ENCODE data around the gene PINLYP.
A peak's percentile ranks its signal among the peaks of the same experiment; 100 is the strongest.

Gene PINLYP

GRCh38 chr19:43594081-43594697, 18.6 kb downstream of the PINLYP start:
- no peak for DNase-seq (ENCODE audit: extremely low spot score)
- no peak for TF ChIP-seq ELF4 (IDR thresholded peaks at IDR 0.05)
- TF ChIP-seq, protein P1, sequence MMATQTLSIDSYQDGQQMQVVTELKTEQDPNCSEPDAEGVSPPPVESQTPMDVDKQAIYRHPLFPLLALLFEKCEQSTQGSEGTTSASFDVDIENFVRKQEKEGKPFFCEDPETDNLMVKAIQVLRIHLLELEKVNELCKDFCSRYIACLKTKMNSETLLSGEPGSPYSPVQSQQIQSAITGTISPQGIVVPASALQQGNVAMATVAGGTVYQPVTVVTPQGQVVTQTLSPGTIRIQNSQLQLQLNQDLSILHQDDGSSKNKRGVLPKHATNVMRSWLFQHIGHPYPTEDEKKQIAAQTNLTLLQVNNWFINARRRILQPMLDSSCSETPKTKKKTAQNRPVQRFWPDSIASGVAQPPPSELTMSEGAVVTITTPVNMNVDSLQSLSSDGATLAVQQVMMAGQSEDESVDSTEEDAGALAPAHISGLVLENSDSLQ (IDR thresholded peaks at IDR 0.05), result no peak
- no peak for TF ChIP-seq ZNF384 (IDR thresholded peaks at IDR 0.05)
- TF ChIP-seq FOXK2 (IDR thresholded peaks at IDR 0.05), result no peak
- no peak for TF ChIP-seq NFRKB (IDR thresholded peaks at IDR 0.05)
- TF ChIP-seq HDGF (IDR thresholded peaks at IDR 0.05; ENCODE audit: borderline replicate concordance), result no peak
- no peak for TF ChIP-seq LEF1 (IDR thresholded peaks at IDR 0.05; ENCODE audit: borderline replicate concordance)
- TF ChIP-seq ARNT (IDR thresholded peaks at IDR 0.05), result no peak
- no peak for TF ChIP-seq CTBP1 (IDR thresholded peaks at IDR 0.05; ENCODE audit: borderline replicate concordance)
- ChIA-PET POLR2A (interaction anchor here (0.7 to 2.2 kb wide), 6 partner anchors 16 to 162 kb away, joined by 3 to 8 read pairs (median 3); partner anchors contain the start of gene XRCC1), CTCF (interaction anchor here (0.7 to 2.1 kb wide), 12 partner anchors 10 to 158 kb away, joined by 3 to 6 read pairs (median 4); no protein-coding TSS in a partner anchor)

DNA sequence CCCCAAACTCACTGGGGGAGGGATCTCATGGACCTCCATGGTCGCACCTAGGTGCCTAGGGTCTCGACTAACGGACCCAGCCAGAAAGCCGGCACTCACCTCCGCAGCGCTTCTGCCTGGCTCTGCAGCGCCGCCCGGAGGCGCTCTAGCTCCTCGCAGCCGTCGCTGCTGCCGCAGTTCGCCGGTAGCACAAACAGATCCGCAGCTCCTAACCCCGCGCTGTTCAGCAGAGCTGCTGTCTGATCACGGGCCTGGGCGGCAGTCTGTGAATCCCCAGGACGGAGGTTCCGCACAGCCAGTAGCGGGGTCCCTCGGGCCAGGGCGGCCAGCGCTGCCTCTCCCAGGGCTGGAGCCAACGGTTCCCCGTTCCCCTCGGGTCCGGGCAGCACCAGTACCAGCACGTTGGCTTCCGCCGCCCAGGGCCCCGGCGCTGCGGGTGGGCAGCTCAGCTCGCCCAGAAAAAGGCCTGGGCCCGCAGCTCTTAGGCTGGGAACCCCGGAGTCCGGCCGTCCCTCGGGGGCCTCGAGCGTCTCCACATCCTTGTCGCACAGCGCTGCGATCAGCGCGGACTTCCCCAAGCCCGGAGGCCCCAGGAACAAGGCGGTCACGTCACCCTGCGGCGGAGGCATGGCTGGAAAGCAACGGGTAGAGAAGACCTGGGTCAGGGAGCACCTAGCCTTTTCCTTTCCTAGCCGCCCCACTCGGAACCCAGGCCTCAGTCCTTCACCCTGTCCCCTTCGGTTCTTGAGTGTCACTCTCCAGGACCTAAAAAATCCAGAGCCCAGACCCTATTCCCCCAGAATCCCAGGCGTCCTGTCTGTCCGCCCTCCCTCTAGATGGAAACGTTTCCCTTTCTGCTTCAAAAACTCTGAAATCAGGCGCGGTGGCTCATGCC, 19.4 kb downstream of the PINLYP start:
- ChIA-PET CTCF (interaction anchor here (0.7 to 2.1 kb wide), 11 partner anchors 10 to 159 kb away, joined by 3 to 6 read pairs (median 4); no protein-coding TSS in a partner anchor), POLR2A (interaction anchor here (0.7 to 2.2 kb wide), 8 partner anchors 17 to 163 kb away, joined by 3 to 16 read pairs (median 3); partner anchors contain the start of genes PINLYP and XRCC1)
- TF ChIP-seq FOXK2 (IDR thresholded peaks at IDR 0.05) (no peak), SP1 (IDR thresholded peaks at IDR 0.05) (no peak), LEF1 (IDR thresholded peaks at IDR 0.05; ENCODE audit: borderline replicate concordance) (no peak), HDGF (IDR thresholded peaks at IDR 0.05; ENCODE audit: borderline replicate concordance) (no peak), SUZ12 (IDR thresholded peaks at IDR 0.05) (no peak), NFRKB (IDR thresholded peaks at IDR 0.05) (no peak), BHLHE40 (IDR thresholded peaks at IDR 0.05; ENCODE audit: borderline replicate concordance) (no peak), ARNT (IDR thresholded peaks at IDR 0.05) (no peak), FOXA1 (IDR thresholded peaks at IDR 0.05) (no peak), CTBP1 (IDR thresholded peaks at IDR 0.05; ENCODE audit: borderline replicate concordance) (no peak), ZNF384 (IDR thresholded peaks at IDR 0.05) (no peak), L3MBTL2 (conservative IDR thresholded peaks at IDR 0.05) (no peak), TARDBP (IDR thresholded peaks at IDR 0.05) (no peak), ELF4 (IDR thresholded peaks at IDR 0.05) (no peak), FOXM1 (IDR thresholded peaks at IDR 0.05; ENCODE audit: borderline replicate concordance) (no peak)
- TF ChIP-seq, protein P1 (IDR thresholded peaks at IDR 0.05), result no peak
- DNase-seq (ENCODE audit: extremely low spot score), result peak; percentile 75

GRCh38 chr19:43595605-43595998, 20.0 kb downstream of the PINLYP start:
- ChIA-PET CTCF (interaction anchor here (1.5 to 2.1 kb wide), 2 partner anchors 11 to 56 kb away, joined by 5 to 6 read pairs; no protein-coding TSS in a partner anchor), POLR2A (interaction anchor here (0.7 to 2.2 kb wide), 11 partner anchors 15 to 137 kb away, joined by 3 to 16 read pairs (median 3); partner anchors contain the start of genes PHLDB3, PINLYP and XRCC1)
- no peak for DNase-seq (ENCODE audit: extremely low spot score)
- no peak for TF ChIP-seq SP1 (IDR thresholded peaks at IDR 0.05)
- TF ChIP-seq, protein P1 (IDR thresholded peaks at IDR 0.05), result no peak
- TF ChIP-seq FOXA1 (IDR thresholded peaks at IDR 0.05), result no peak
- no peak for TF ChIP-seq SUZ12 (IDR thresholded peaks at IDR 0.05)
- TF ChIP-seq ARNT (IDR thresholded peaks at IDR 0.05), result no peak
- TF ChIP-seq LEF1 (IDR thresholded peaks at IDR 0.05; ENCODE audit: borderline replicate concordance), result no peak
- no peak for TF ChIP-seq FOXM1 (IDR thresholded peaks at IDR 0.05; ENCODE audit: borderline replicate concordance)
- TF ChIP-seq TARDBP (IDR thresholded peaks at IDR 0.05), result no peak

- TF ChIP-seq L3MBTL2 (conservative IDR thresholded peaks at IDR 0.05) (no peak), LEF1 (IDR thresholded peaks at IDR 0.05; ENCODE audit: borderline replicate concordance) (no peak), ARNT (IDR thresholded peaks at IDR 0.05) (no peak), BHLHE40 (IDR thresholded peaks at IDR 0.05; ENCODE audit: borderline replicate concordance) (no peak), FOXK2 (IDR thresholded peaks at IDR 0.05) (no peak), SUZ12 (IDR thresholded peaks at IDR 0.05) (no peak)
- TF ChIP-seq, protein P1 (IDR thresholded peaks at IDR 0.05), result peak; percentile 55
- POLR2A ChIA-PET, result interaction anchor here (0.7 to 2.2 kb wide), 13 partner anchors 15 to 137 kb away, joined by 3 to 16 read pairs (median 3); partner anchors contain the start of genes PHLDB3, PINLYP, XRCC1 and ZNF575
Observed at GRCh38 chr19:43595999-43596841, 20.6 kb downstream of the PINLYP start, which contains the start of the genes IRGQ and ZNF576. TSS of gene IRGQ (minus strand) at chr19:43596134. CDS start at chr19:43595338, 796 bp downstream. TSS of gene ZNF576 (plus strand) at chr19:43596595. CDS start at chr19:43597109, 514 bp downstream.

More at GRCh38 chr19:43595999-43596841, 20.6 kb downstream of the PINLYP start, which contains the start of the genes IRGQ and ZNF576:
- CTCF ChIA-PET, result interaction anchor here (1.5 kb wide), 1 partner anchor 56 kb away, joined by 5 read pairs; no protein-coding TSS in a partner anchor
- DNase-seq (ENCODE audit: extremely low spot score), result peak; percentile 99
